Measurements from ENCODE around the gene RCAN3.
A peak's percentile ranks its signal among the peaks of the same experiment; 100 is the strongest.

Gene RCAN3

GRCh38 chr1:24502065-24502708, 449 bp upstream of the RCAN3 start:
- Histone ChIP-seq H3K36me3 (ENCODE audit: control insufficient read depth in 2 of 2, insufficient read depth in 1 of 2, low read length in 2 of 2) (no peaks in the 10 kb centered on the region), H3K27ac (ENCODE audit: extremely low read depth, low read depth, low read length) (peak overlapping the region; percentile 73), H3K4me3 (ENCODE audit: low read depth, low read length) (peak overlapping the region; percentile 80), H3K9me3 (ENCODE audit: control insufficient read depth, insufficient read depth, low read depth, low read length) (no peaks in the 10 kb centered on the region), H3K4me1 (ENCODE audit: control insufficient read depth, insufficient read depth, low read length) (0 out of 2 replicates have a peak, but pooled peaks cover 3% of the 10 kb centered on the region)
- POLR2A ChIA-PET = interaction anchor here (0.6 to 1.9 kb wide), 13 partner anchors 9 to 243 kb away, joined by 3 to 9 read pairs (median 4); partner anchors contain the start of genes CLIC4 and NIPAL3
- CTCF ChIA-PET = interaction anchor here (0.7 to 2.3 kb wide), 4 partner anchors 9 to 301 kb away, joined by 3 to 11 read pairs (median 6); no protein-coding TSS in a partner anchor
- TF ChIP-seq ZNF266 (tag by site-specific recombination; IDR thresholded peaks at IDR 0.05; ENCODE audit: low read depth) (no peak), KLF1 (tag by site-specific recombination; IDR thresholded peaks at IDR 0.05) (peak; percentile 49; the same call in 1 of the 2 replicates), KLF8 (tag by site-specific recombination; IDR thresholded peaks at IDR 0.05) (peak; percentile 52), ZNF302 (tag by site-specific recombination; IDR thresholded peaks at IDR 0.05; ENCODE audit: low read depth) (no peak), AEBP2 (tag by site-specific recombination; IDR thresholded peaks at IDR 0.05; ENCODE audit: borderline replicate concordance) (no peak), ZXDB (tag by site-specific recombination; IDR thresholded peaks at IDR 0.05) (no peak), ZFP41 (tag by site-specific recombination; IDR thresholded peaks at IDR 0.05; ENCODE audit: borderline replicate concordance) (no peak), ZNF555 (tag by site-specific recombination; conservative IDR thresholded peaks at IDR 0.05) (no peak), ZNF610 (tag by site-specific recombination; IDR thresholded peaks at IDR 0.05; ENCODE audit: borderline replicate concordance) (no peak), ZNF239 (tag by site-specific recombination; IDR thresholded peaks at IDR 0.05) (no peak), ZNF830 (tag by site-specific recombination; IDR thresholded peaks at IDR 0.05; ENCODE audit: low read depth) (no peak), BCL11A (tag by site-specific recombination; IDR thresholded peaks at IDR 0.05; ENCODE audit: low read depth) (no peak), ZBTB1 (tag by site-specific recombination; IDR thresholded peaks at IDR 0.05) (no peak), ZNF785 (tag by site-specific recombination; IDR thresholded peaks at IDR 0.05) (no peak), ZNF473 (tag by site-specific recombination; IDR thresholded peaks at IDR 0.05) (no peak), ZNF837 (tag by site-specific recombination; IDR thresholded peaks at IDR 0.05) (no peak), ZNF654 (tag by site-specific recombination; IDR thresholded peaks at IDR 0.05; ENCODE audit: low read depth) (no peak), ZNF202 (tag by site-specific recombination; IDR thresholded peaks at IDR 0.05; ENCODE audit: borderline replicate concordance) (no peak), ZNF558 (tag by site-specific recombination; IDR thresholded peaks at IDR 0.05) (no peak), ZNF664 (tag by site-specific recombination; IDR thresholded peaks at IDR 0.05) (no peak), ZNF423 (tag by site-specific recombination; IDR thresholded peaks at IDR 0.05) (no peak), BCL11B (tag by site-specific recombination; IDR thresholded peaks at IDR 0.05; ENCODE audit: low read depth) (no peak)
- TF ChIP-seq, protein P1, sequence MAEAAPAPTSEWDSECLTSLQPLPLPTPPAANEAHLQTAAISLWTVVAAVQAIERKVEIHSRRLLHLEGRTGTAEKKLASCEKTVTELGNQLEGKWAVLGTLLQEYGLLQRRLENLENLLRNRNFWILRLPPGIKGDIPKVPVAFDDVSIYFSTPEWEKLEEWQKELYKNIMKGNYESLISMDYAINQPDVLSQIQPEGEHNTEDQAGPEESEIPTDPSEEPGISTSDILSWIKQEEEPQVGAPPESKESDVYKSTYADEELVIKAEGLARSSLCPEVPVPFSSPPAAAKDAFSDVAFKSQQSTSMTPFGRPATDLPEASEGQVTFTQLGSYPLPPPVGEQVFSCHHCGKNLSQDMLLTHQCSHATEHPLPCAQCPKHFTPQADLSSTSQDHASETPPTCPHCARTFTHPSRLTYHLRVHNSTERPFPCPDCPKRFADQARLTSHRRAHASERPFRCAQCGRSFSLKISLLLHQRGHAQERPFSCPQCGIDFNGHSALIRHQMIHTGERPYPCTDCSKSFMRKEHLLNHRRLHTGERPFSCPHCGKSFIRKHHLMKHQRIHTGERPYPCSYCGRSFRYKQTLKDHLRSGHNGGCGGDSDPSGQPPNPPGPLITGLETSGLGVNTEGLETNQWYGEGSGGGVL (tag by site-specific recombination; IDR thresholded peaks at IDR 0.05) = peak; percentile 98
- TF ChIP-seq, protein P2, sequence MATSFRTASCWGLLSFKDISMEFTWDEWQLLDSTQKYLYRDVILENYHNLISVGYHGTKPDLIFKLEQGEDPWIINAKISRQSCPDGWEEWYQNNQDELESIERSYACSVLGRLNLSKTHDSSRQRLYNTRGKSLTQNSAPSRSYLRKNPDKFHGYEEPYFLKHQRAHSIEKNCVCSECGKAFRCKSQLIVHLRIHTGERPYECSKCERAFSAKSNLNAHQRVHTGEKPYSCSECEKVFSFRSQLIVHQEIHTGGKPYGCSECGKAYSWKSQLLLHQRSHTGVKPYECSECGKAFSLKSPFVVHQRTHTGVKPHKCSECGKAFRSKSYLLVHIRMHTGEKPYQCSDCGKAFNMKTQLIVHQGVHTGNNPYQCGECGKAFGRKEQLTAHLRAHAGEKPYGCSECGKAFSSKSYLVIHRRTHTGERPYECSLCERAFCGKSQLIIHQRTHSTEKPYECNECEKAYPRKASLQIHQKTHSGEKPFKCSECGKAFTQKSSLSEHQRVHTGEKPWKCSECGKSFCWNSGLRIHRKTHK (tag by site-specific recombination; IDR thresholded peaks at IDR 0.05) = no peak
- TF ChIP-seq, protein P3, sequence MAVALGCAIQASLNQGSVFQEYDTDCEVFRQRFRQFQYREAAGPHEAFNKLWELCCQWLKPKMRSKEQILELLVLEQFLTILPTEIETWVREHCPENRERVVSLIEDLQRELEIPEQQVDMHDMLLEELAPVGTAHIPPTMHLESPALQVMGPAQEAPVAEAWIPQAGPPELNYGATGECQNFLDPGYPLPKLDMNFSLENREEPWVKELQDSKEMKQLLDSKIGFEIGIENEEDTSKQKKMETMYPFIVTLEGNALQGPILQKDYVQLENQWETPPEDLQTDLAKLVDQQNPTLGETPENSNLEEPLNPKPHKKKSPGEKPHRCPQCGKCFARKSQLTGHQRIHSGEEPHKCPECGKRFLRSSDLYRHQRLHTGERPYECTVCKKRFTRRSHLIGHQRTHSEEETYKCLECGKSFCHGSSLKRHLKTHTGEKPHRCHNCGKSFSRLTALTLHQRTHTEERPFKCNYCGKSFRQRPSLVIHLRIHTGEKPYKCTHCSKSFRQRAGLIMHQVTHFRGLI (tag by site-specific recombination; IDR thresholded peaks at IDR 0.05) = no peak
- TF ChIP-seq, protein P4, sequence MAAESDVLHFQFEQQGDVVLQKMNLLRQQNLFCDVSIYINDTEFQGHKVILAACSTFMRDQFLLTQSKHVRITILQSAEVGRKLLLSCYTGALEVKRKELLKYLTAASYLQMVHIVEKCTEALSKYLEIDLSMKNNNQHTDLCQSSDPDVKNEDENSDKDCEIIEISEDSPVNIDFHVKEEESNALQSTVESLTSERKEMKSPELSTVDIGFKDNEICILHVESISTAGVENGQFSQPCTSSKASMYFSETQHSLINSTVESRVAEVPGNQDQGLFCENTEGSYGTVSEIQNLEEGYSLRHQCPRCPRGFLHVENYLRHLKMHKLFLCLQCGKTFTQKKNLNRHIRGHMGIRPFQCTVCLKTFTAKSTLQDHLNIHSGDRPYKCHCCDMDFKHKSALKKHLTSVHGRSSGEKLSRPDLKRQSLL (tag by site-specific recombination; IDR thresholded peaks at IDR 0.05) = no peak
- TF ChIP-seq, protein P5, sequence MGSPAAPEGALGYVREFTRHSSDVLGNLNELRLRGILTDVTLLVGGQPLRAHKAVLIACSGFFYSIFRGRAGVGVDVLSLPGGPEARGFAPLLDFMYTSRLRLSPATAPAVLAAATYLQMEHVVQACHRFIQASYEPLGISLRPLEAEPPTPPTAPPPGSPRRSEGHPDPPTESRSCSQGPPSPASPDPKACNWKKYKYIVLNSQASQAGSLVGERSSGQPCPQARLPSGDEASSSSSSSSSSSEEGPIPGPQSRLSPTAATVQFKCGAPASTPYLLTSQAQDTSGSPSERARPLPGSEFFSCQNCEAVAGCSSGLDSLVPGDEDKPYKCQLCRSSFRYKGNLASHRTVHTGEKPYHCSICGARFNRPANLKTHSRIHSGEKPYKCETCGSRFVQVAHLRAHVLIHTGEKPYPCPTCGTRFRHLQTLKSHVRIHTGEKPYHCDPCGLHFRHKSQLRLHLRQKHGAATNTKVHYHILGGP (tag by site-specific recombination; IDR thresholded peaks at IDR 0.05) = no peak
- TF ChIP-seq, protein P6, sequence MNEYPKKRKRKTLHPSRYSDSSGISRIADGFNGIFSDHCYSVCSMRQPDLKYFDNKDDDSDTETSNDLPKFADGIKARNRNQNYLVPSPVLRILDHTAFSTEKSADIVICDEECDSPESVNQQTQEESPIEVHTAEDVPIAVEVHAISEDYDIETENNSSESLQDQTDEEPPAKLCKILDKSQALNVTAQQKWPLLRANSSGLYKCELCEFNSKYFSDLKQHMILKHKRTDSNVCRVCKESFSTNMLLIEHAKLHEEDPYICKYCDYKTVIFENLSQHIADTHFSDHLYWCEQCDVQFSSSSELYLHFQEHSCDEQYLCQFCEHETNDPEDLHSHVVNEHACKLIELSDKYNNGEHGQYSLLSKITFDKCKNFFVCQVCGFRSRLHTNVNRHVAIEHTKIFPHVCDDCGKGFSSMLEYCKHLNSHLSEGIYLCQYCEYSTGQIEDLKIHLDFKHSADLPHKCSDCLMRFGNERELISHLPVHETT (tag by site-specific recombination; IDR thresholded peaks at IDR 0.05) = no peak

Measured in HEK293 (cell line).